ENCODE results near the gene RGS6. TPM values are rescaled to one million over a fixed set of nuclear protein-coding genes. Genes with fewer than 3 reads are reported as not detected.

RGS6 gene
- polyA plus RNA-seq, 3 donors: not detected

DNA sequence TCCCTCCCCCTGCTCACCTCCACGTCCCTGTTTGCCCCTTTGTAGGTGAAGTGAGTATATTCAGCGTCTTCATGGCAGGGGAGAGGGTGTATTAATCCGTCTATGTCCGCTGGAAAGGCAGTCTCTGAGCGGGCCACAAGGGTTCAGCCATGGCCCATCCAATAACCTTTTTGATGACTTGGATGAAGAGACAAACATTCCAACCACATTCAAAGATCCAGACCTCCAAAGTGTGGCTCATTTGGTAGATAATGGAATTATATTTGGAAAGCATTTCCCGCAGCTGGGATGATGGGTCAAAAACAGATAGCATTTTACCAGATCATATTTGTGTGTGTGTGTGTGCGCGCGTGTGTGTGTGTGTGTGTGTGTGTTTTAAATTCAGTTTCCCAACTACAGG is 615.8 kb downstream of the RGS6 start:
- WGBS (ENCODE audit: insufficient coverage): no CpG with 5 or more reads among the region's 9 CpGs
- H3K9ac ChIP-seq (ENCODE audit: insufficient read depth, low read length, poor library complexity, severe bottlenecking): no peak overlapping the region
- Mint-ChIP-seq H3K27ac (no peak overlapping the region), H3K27me3 (ENCODE audit: low read depth in 3 of 3) (peaks cover 12 to 39% (median 38%) of the 10 kb centered on the region in 3 donors), H3K4me3 (no peak overlapping the region), H3K36me3 (no peaks in the 10 kb centered on the region), H3K9me3 (no peaks in the 10 kb centered on the region), H3K4me1 (peaks cover 20% of the 10 kb centered on the region)
- H3K4me2 ChIP-seq (replicated peaks; ENCODE audit: extremely low read depth, low read length, poor library complexity, severe bottlenecking): no peak overlapping the region
- H4K20me1 ChIP-seq (ENCODE audit: insufficient read depth, low read length): no peaks in the 10 kb centered on the region
- no peaks in the 10 kb centered on the region for H3K9me3 ChIP-seq (replicated peaks in 1 of 2; ENCODE audit: control insufficient read depth in 1 of 2, insufficient read depth in 1 of 2, low read length in 2 of 2)
- peaks cover 3 to 17% of the 10 kb centered on the region in 2 donors for H3K27me3 ChIP-seq (ENCODE audit: control insufficient read depth in 2 of 2, insufficient read depth in 2 of 2, low read length in 2 of 2)
- H3K4me3 ChIP-seq (replicated peaks in 1 of 3; ENCODE audit: low read depth in 2 of 3, low read length in 3 of 3): no peak overlapping the region
- no peak overlapping the region for H2AFZ ChIP-seq (ENCODE audit: insufficient read depth, low read depth, low read length, poor library complexity, severe bottlenecking)
- H3K36me3 ChIP-seq (replicated peaks in 1 of 2; ENCODE audit: control insufficient read depth in 1 of 2, insufficient read depth in 2 of 2, low read length in 2 of 2): no peaks in the 10 kb centered on the region
- no peak for DNase-seq
- H3K79me2 ChIP-seq (ENCODE audit: insufficient read depth, low read length): no peaks in the 10 kb centered on the region
- no peak overlapping the region for H3K27ac ChIP-seq (ENCODE audit: low read depth in 1 of 2, low read length in 2 of 2)
- peaks cover 26 to 32% of the 10 kb centered on the region in 2 donors for H3K4me1 ChIP-seq (ENCODE audit: control insufficient read depth in 1 of 2, insufficient read depth in 2 of 2, low read length in 2 of 2)
- intact Hi-C loops (cut with micrococcal nuclease): no loop called here
- TF ChIP-seq, protein P1, sequence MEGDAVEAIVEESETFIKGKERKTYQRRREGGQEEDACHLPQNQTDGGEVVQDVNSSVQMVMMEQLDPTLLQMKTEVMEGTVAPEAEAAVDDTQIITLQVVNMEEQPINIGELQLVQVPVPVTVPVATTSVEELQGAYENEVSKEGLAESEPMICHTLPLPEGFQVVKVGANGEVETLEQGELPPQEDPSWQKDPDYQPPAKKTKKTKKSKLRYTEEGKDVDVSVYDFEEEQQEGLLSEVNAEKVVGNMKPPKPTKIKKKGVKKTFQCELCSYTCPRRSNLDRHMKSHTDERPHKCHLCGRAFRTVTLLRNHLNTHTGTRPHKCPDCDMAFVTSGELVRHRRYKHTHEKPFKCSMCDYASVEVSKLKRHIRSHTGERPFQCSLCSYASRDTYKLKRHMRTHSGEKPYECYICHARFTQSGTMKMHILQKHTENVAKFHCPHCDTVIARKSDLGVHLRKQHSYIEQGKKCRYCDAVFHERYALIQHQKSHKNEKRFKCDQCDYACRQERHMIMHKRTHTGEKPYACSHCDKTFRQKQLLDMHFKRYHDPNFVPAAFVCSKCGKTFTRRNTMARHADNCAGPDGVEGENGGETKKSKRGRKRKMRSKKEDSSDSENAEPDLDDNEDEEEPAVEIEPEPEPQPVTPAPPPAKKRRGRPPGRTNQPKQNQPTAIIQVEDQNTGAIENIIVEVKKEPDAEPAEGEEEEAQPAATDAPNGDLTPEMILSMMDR (IDR thresholded peaks at IDR 0.05): no peak

DNA sequence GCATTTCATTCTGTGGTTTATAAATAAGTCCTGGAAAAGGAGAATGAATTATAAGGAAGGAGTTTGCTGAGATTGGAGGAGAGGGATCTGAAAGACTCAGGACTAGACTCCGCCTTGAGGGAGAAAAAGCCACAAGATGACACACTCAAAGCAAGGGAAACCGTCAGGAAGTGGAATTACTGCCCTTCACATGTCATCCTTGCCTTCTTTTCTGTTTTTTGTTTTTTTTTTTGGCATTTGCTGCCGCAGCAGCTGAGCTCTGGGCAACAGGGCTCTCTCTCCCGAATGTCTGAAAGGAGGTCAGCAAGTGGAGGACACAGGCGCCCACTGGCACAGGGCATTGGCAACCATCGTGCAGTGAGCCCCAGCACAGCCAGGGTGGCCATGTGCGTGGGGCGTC is 616.8 kb downstream of the RGS6 start:
- no peak overlapping the region for H3K27ac Mint-ChIP-seq
- Histone ChIP-seq H3K36me3 (replicated peaks in 1 of 2; ENCODE audit: control insufficient read depth in 1 of 2, insufficient read depth in 2 of 2, low read length in 2 of 2) (no peaks in the 10 kb centered on the region), H3K79me2 (ENCODE audit: insufficient read depth, low read length) (no peaks in the 10 kb centered on the region), H3K4me3 (replicated peaks in 1 of 3; ENCODE audit: low read depth in 2 of 3, low read length in 3 of 3) (no peak overlapping the region), H3K4me2 (replicated peaks; ENCODE audit: extremely low read depth, low read length, poor library complexity, severe bottlenecking) (no peak overlapping the region), H3K9ac (ENCODE audit: insufficient read depth, low read length, poor library complexity, severe bottlenecking) (no peak overlapping the region), H4K20me1 (ENCODE audit: insufficient read depth, low read length) (no peaks in the 10 kb centered on the region), H3K27me3 (ENCODE audit: control insufficient read depth in 2 of 2, insufficient read depth in 2 of 2, low read length in 2 of 2) (peaks cover 4 to 17% of the 10 kb centered on the region in 2 donors), H3K27ac (ENCODE audit: low read depth in 1 of 2, low read length in 2 of 2) (no peak overlapping the region), H3K4me1 (ENCODE audit: control insufficient read depth in 1 of 2, insufficient read depth in 2 of 2, low read length in 2 of 2) (peaks cover 16 to 22% of the 10 kb centered on the region in 2 donors), H3K9me3 (replicated peaks in 1 of 2; ENCODE audit: control insufficient read depth in 1 of 2, insufficient read depth in 1 of 2, low read length in 2 of 2) (no peaks in the 10 kb centered on the region), H2AFZ (ENCODE audit: insufficient read depth, low read depth, low read length, poor library complexity, severe bottlenecking) (no peak overlapping the region)
- no peaks in the 10 kb centered on the region for H3K36me3 Mint-ChIP-seq
- H3K27me3 Mint-ChIP-seq (ENCODE audit: low read depth in 3 of 3): peaks cover 15 to 44% (median 39%) of the 10 kb centered on the region in 3 donors
- TF ChIP-seq, protein P1 (IDR thresholded peaks at IDR 0.05): no peak
- H3K4me3 Mint-ChIP-seq: peak overlapping the region in 1 of 2 donors; percentile 27
- peaks cover 9% of the 10 kb centered on the region for H3K4me1 Mint-ChIP-seq
- H3K9me3 Mint-ChIP-seq: no peaks in the 10 kb centered on the region
- WGBS (ENCODE audit: insufficient coverage): 85% methylated on average over 7 of the region's 8 CpGs
- intact Hi-C loops (cut with micrococcal nuclease): no loop called here
- DNase-seq: no peak
